D721Med (cell line): Measurements from ENCODE around the gene TIMP1.
A peak's percentile ranks its signal among the peaks of the same experiment; 100 is the strongest.

Experiments used
- DNase-seq: peaks from one replicate; pipeline ENCODE4 v3.0.0; 2011; ENCODE audit warnings: low spot score; ENCODE audit not compliant: insufficient read length
- FAIRE-seq: peaks from 2 replicates; lab custom pipeline; 2011; peaks lifted over from hg19 to GRCh38; lab: Jason Lieb, UNC
- CTCF ChIP-seq: IDR thresholded peaks from 2 replicates; pipeline ENCODE4 v1.5.1; 2012; ENCODE audit warnings: mild to moderate bottlenecking, control low read depth; ENCODE audit not compliant: insufficient read depth; ENCODE audit errors: missing control alignments

Gene TIMP1

DNA sequence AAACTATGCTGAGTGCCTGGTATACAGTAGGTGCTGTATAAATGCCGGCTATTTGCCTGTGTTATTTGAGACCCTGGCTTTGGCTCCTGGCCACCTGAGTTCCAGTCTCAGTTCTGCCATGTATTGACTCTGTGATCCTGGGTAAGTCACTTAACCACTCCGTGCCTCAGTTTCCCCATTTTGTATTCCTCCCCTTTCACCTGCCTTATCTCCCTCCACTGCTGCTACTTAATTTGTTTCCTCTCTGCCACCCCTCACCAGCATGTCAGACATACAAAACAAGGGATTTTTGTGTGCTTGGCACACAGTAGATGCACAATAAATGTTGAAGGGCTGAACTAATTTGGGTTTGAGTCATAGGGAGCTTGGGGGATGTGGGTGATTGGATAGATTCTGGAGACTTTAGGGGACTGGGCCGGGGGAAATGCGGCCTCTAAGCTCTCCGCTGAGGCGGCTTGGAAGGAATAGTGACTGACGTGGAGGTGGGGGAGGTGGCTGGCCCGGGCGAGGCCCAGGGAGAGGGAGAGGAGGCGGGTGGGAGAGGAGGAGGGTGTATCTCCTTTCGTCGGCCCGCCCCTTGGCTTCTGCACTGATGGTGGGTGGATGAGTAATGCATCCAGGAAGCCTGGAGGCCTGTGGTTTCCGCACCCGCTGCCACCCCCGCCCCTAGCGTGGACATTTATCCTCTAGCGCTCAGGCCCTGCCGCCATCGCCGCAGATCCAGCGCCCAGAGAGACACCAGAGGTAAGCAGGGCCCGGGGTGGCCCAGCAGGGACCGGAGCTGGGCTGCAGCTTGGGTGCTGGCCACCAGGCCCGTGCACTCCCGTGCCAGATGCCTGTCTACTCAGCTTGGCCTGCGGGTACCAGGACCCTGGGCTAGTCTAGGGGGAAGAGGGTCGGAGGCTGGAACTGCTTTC is at the start of gene TIMP1:
Gene TIMP1, plus strand, starts transcription at position 706 of the 917 bp plus-strand sequence. CDS start 980 bp downstream, outside the sequence.
- TF ChIP-seq CTCF, result no peak
- DNase-seq (no peak), FAIRE-seq (no peak)

GRCh38 chrX:47539860-47540259 is 42.4 kb upstream of the TIMP1 start:
- no peak for TF ChIP-seq CTCF
- no peak for DNase-seq
- no peak for FAIRE-seq

DNA sequence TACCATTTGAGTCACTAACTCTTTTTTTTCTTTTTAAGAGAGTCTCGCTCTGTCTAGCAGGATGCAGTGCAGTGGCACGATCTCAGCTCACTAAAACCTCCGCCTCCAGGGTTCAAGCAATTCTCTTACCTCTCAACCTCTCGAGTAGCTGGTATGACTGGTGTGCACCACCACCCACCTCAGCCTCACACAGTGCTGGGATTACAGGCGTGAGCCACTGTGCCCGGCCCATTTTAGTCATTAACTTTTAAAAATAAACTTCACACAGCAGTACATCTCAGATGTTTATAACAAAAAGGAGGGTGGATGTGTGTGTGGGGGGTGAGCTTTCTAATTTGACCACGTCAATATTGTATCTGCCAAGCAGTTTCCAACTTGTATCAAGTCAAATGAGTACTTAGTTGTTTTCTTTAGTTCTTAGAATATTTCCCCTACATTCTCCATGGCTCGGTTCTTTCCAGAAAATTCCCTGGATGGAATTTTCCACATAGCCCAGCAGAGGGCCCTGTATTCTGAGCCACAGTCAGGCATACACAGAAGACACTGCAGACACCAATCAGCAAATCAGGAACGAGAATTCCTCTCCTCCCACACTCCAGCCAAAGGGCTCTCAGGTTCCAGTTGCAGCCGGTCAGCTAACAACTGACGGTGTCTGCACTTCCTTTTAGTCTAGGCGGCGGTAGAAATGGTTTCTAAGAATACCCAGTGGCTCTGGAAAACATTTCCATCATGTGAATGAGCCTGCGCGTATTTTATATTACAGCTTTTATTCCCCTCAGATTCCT is 41.3 kb upstream of the TIMP1 start:
- FAIRE-seq, result peak; percentile 82
- peak; percentile 40 for TF ChIP-seq CTCF

GRCh38 chrX:47543496-47543895 is 38.7 kb upstream of the TIMP1 start:
- TF ChIP-seq CTCF, result no peak
- DNase-seq, result no peak
- no peak for FAIRE-seq

More for the DNA sequence above, 41.3 kb upstream of the TIMP1 start:
- peak; percentile 49 for DNase-seq

DNA sequence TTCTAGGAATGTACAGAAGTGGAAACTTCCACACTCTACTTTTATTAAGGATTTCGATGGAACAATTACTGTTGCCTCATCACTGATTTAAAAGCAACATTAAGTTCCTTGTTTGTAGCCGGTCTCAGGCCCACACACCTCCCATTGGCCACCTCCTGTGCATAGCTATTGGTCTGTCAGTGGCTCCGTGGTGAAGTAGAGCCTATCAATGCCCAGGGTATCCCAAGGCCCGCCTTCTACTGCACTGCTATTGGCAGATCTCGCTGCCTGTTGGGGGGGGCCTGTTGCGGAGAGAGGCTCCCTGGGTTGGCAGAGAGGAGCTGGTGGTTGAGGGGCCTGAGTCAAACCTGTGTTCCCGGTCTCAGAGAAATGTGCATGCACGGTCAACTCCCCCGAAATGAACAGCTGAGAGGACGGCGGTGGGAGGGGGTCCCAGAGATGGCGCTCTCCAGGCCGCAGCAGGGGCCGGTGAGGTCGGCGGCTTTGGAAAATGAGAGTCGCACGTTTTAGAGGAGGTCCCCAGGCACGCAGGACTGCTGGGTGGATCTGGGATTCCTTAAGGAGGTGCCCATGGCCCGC is 26.1 kb upstream of the TIMP1 start:
- TF ChIP-seq CTCF, result no peak
- FAIRE-seq (peak; percentile 94), DNase-seq (no peak)

GRCh38 chrX:47558436-47558835 is 23.8 kb upstream of the TIMP1 start:
- TF ChIP-seq CTCF, result no peak
- DNase-seq, result no peak
- no peak for FAIRE-seq
